Renal cortex interstitium (tissue), 11 donors: Measurements from ENCODE around the gene CRYGC. TPM values are rescaled to one million over a fixed set of nuclear protein-coding genes. Genes with fewer than 3 reads are reported as not detected.
"Not testable (repeated sequence)": the region's sequence is repeated elsewhere in the genome, so short reads cannot be mapped to it uniquely, and the experiment has no call there.

Experiments used
- DNase-seq, 11 donors: peaks; one replicate each; pipeline ENCODE4 v3.0.0-alpha.2; 2013; ENCODE audit warnings: low read depth in 9 of 11, low spot score in 4 of 11; ENCODE audit errors: extremely low read depth in 1 of 11
- polyA plus RNA-seq, 3 donors: library from polyadenylated mRNA; unstranded; fragments of 120-200 nt; gene quantifications; one replicate each; pipeline ENCODE4 v1.2.1, GENCODE V29; 2013; ENCODE audit not compliant: insufficient read length in 3 of 3

CRYGC gene
- polyA plus RNA-seq, 3 donors: not detected

DNA sequence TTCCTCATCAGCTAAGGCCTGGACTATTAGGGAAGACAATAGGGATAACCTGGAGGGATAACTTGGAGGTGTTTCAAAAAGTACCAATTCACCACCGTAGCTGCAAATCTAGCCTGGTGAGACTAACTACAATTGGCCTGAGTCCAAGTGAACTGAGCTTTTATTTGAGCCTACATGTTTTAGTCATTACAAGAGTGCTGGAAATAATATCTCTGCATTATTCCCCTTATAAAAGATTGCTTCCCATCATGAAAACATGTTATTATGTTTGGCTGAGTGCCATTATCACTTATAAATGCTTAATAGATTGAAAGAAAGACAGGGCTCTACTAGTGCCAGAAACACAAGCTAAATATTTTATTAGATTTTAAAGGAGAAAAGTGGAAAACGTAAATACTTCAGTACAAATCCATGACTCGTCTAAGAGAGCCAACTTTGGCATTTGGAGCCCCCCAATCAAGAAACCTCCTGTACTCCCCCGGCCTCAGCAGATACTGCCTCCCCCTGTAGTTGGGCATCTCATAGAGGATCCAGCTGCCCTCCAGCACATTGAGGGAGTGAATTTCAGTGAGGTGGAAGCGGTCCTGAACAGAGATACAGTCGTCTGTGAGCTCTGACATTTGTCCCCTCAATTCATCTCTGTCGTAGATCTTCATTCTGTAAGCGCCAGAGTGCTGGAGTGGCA, 12.8 kb upstream of the CRYGC start:
- peak in 1 of 11 donors; percentile 12 for DNase-seq

DNA sequence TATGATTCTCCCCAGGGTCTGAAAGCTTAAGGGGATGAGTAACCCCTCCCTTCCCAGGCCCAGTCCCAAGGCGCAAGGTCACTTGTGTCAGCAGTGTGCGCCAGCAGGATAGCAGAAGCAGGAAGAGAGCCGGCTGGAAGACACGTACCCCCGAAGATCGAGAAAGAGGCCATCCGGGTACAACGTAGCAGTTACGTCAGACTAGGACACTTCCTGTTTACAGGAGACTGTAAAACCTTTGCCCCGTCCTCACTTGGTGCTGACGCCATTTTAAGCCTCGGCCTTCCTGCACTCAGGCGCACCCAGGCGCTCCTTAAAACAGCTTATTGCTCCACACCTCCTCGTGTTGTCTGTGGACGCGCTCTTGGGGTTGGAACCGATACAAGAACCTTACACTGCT, 9.8 kb upstream of the CRYGC start:
- DNase-seq: no peak

DNA sequence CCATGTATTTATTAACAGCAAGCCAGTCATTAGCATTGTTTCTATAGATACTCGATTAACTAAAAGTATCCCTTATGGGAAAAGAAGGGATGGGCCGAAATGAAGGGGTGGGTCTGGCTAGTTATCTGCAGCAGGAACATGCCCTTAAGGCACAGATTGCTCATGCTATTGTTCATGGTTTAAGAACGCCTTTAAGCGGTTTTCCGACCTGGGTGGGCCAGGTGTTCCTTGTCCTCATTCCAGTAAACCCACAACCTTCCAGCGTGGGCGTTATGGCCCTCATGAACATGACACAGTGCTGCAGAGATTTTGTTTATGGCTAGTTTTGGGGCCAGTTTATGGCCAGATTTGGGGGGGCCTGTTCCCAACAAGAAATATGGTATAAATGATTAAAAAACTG, 8.7 kb upstream of the CRYGC start:
- not testable (repeated sequence) for DNase-seq

DNA sequence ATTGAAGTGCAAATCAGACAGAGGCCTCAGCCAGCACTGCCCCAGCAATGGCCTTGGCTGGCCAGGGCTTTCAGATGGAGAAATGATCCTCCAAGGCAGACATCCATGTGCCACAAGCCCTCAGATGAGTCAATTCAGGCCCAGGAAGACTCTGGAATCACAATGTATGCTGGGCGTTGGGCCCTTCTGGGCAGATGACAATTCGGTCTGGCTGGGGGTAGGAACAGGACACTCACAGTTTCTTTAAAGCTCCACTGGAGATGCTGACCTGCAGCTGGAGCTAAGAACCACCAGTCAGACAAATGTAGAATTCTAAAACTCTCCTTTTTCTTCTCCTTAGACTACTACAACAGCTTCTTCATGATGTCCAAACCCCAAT, 7.1 kb upstream of the CRYGC start:
- DNase-seq: no peak

DNA sequence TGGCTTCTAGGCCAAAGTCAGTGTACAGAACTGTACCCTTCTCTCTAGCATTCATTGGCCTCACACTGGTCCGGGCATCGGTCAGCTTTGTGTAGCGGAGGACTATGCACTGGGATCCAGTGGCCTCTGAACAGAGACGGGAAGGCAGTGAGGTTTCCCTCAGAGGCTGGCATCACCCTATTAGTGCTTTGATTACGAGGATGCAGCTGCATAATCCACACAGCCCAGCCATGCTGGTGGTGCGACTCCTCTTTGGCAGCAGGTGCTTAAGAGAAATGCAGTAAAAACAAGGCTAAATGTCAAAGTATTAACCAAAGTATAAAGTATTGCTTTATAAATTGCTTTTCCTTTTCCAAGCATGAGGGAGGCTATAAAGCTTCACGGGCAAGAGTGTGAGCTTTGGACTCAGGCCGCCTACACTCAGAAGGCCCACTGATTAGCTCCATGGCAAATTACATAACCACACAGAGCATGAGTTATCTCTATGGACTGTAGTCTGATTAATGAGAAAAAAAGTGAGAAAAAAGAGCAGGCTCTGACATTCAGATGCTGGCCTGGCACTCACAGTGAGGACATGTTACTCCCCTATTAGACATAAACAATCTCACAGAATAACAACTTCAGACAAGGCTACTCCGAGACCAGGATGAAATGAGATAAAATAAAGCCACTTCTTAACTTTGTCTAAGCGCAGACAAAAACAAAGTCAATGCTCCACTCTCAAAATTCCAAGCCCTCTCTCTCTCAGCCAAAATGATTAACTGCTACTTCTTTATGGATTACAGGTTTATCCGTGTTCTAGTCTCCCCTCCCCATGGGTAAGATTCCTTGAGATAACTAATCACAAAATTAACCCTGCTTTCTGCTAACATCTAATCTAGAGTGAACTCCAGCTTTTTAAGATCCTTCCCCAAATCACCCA, 6.4 kb upstream of the CRYGC start:
- DNase-seq: no peak

DNA sequence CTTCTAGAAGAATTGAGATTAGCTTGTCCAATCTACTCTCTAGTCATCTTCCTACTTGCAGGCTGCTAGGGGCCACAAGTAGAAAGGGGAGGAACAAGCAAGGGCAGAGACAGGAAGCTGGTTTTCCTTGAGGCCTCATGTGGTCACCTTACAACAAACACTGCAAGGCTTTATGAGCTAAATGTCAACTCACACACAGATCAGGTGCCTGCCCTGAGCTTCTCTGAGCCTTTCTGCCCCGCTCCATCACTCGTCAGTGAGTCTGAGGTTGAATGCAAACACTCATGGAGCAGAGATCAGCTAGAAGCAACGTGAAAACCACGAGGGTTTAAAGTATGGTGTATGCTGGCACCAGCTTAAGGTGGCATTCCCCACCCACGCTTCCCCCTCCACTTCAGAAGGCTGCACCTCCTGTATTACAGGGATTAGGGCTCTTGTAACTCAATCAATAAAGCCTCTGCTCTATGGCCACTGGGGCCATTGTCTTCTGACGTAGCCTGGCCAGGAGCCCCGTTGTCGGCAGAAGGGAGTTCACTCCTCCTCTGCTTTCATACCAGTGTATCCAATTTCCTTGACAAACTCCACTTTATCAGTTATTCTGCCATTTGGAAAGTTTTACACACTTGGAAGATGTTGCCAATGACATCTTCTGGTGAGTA, 5.4 kb upstream of the CRYGC start:
- no peak for DNase-seq

DNA sequence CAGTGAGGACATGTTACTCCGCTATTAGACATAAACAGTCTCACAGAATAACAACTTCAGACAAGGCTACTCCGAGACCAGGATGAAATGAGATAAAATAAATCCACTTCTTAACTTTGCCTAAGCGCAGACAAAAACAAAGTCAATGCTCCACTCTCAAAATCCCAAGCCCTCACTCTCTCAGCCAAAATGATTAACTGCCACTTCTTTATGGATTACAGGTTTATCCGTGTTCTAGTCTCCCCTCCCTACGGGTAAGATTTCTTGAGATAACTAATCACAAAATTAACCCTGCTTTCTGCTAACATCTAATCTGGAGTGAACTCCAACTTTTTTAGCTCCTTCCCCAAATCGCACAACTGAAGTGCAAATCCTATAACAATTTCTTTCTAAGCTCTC, 1.1 kb upstream of the CRYGC start:
- no peak for DNase-seq

DNA sequence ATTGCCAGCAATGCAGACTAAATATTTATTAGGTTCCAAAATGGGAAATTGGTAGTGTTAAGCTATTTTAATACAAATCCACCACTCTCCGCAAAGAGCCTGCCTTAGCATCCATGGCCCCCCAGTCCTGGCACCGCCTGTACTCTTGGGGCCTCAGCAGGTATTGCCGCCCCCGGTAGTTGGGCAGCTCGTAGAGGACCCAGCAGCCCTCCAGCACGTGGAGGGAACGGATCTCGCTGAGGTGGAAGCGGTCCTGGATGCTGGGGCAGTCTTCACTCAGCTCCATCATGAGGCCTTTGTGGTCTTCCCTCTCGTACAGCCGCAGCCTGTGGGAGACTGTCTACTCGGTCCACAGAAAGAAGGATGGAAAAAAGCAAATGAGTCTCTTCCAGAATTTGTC, 1.5 kb downstream of the CRYGC start:
- DNase-seq: no peak

DNA sequence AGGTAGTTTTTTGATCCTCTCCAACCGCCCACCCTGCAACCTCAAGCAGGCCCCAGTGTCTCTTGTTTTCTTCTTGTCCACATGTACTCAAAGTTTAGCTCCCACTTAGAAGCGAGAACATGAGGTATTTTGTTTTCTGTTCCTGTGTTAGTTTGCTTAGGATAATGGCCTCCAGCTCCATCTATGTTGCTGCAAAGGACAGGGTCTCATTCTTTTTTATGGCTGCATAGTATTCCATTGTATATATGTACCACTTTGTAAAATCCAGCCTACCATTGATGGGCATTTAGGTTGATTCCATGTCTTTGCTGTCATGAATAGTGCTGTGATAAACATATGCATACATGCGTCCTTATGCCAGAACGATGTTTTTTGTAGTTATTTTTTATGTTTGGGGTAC, 2.5 kb downstream of the CRYGC start:
- no peak for DNase-seq

DNA sequence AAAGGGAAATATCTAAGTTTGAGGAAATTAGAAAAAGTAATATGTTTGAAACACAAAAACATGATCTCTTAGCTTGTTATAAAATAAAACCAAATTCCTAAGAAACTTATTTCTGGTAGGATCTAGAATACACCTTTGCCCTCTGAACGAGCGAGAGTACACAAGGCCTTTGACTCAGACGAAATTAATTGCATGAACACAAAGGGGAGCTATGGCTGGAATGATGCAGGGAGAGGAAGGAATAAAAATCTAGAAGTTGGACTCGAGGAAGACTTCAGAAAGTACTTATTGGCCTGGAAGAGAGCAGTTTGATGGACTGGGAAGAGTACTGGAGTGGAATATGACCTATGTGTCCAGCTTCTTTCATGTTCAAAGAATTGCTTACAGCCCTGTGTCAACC, 4.4 kb downstream of the CRYGC start:
- DNase-seq: no peak

DNA sequence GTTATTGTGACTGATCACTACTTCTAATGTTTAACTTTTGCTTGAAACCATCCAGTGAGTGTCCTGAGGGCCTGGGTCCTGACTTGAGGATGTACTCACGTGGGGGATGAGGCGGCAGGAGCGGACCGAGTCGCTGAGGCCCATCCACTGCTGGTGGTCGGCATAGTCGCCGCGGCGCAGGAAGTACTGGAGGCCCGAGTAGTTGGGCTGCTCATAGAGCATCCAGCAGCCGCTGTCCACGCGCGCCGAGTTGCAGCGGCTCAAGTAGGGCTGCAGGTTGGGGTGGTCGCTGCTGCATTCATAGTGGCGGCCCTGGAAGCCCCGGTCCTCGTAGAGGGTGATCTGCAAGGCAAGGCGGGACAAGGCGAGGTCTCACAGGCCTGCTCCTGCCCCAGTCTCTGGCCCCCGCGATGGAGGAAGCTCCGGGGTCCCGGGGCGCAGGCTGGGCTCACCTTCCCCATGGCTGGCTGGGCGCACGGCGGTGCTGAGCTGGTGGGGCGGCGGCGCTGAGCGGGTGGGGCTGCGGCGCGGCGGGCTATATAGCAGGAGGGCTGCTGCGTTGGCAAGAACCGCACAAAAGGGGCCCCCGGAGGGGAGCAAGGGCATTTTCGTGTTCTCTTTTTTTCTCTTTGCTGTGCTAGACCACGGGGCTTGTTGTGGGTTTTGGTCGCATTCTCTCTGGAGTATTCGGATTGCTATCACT, 5.5 kb downstream of the CRYGC start, which contains the start of gene CRYGD:
TSS of gene CRYGD (minus strand) at position 512 of the 703 bp plus-strand sequence. CDS start at position 461, 51 bp downstream.
- not testable (repeated sequence) for DNase-seq

DNA sequence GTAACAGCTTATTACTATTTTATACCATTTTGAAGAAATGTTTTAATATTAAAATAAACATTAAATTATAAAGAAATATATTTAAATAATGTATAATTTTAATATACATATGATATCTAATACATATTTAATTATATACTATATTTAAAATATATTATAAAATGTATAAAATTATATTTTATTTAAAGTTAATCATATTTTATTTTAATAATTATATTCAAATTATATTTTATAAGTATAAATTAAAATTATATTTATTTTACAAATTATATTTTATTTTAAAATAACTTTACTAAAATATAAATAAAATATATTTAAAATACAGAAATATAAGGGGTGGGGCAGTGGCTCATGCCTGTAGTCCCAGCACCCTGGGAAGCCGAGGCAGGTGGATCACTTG, 7.4 kb downstream of the CRYGC start:
- DNase-seq: no peak

DNA sequence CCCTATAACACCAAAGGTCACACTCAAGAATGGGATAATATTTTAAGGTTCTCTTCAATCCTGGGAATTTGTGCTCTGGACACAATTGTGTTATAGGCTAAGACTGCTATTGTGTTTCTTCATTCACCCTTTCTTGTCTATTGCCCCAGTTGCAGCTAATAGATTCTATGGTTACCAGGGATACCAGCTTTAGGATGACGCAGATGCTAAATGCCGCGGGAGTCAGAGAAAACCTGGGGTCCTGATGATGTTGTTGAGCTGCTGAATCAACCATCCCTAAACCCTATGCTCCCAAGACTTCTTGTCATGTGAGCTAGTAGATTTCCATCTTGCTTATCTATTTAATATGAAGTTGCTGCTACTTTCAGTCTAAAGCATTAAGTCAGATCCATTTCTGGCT, 10.7 kb downstream of the CRYGC start:
- DNase-seq: no peak

DNA sequence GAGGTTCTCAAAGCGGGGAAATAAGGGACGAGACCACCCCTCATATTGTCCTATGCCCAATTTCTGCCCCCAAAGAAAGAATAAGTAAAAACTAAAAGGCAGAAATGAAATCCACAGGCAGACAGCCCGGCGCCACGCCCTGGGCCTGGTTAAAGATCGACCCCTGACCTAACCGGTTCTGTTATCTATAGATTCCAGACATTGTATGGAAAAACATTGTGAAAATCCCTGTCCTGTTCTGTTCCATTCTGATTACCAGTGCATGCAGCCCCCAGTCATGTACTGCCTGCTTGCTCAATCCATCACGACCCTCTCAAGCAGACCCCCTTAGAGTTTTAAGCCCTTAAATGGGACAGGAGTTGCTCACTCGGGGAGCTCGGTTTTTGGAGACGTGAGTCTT, 12.2 kb downstream of the CRYGC start:
- DNase-seq: not testable (repeated sequence)

DNA sequence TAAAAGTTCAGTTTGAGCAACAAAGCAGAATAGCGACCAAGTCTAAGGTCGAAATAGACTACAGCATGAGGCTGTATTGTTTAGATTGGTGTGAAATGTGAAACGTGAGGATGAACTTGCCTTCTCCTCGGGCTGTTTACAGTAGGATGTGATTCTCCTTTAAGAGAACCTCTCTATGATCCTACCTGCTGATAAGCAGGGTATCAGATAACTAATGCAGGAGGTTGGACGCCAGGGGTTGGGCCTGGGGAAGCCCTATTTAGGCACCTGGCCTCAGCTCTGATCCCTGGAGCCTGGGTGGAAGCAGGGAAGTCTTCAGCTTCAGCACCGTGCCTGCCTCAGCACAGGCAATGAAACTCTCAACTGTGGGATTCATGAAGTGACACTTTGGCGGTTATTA, 16.7 kb downstream of the CRYGC start:
- DNase-seq: no peak

DNA sequence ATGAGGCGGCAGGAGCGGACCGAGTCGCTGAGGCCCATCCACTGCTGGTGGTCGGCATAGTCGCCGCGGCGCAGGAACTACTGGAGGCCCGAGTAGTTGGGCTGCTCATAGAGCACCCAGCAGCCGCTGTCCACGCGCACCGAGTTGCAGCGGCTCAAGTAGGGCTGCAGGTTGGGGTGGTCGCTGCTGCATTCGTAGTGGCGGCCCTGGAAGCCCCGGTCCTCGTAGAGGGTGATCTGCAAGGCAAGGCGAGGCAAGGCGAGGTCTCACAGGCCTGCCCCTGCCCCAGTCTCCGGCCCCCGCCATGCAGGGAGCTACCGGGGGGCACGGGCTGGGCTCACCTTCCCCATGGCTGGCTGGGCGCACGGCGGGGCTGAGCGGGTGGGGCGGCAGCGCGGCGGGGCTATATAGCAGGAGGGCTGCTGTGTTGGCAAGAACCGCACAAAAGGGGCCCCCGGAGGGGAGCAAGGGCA, 17.3 kb downstream of the CRYGC start:
- DNase-seq: not testable (repeated sequence)

DNA sequence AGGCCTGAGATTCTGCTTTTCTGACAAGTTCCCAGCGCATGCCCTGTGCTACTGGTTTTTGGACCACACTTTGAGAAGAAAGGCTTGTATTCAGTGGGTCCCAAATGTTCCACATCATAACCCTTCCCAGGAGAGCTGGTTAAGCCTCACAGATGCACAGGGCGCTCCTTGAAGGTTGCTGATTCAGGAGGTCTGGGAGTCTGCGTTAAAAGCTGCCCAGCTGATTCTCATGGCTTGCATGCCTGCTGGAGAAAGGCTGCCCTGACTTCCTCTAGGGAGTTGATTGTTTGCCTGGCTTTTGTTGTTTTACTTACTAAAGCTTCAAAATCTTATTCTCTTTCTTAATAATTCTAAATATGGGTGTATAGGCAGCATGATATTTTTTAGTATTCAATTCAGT, 26.0 kb downstream of the CRYGC start:
- no peak for DNase-seq

DNA sequence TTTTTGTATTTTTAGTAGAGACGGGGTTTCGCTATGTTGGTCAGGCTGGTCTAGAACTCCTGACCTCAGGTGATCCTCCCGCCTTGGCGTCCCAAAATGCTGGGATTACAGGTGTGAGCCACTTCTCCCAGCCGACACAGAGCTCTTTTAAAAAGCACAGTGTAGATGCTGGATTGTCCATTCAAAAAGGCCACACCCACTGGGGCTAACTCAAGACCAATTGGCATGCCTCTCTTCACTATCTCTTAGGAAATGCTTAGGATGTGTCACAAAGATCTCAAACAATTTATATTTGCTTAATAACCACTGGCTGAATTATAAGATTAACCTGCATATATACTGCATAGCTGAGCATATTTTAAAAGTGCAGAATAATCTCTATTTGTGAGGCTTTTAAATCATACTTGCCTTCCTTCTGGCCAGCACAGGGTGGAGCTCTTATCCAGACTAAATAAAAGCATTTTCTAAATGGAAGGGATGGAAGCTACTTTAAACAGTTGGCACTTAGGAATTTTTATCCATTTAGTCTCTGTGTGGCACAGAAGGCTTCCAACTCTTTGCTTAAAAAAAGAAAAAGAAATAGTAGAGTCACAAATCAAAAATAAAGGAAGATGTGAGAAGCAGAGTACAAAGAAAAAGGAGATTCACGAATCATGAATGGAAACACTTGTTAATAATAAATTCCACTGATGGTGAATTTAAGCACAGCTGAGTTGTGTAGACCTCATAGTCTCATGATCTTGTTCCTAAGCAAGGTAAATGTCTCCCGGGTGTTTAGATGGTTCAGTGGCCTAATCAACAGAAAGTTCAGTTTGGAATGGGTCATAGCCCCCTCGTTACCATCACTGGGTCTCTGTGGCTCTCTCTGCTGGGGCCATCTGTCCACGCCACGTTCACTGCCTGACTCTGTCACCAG, 27.7 kb downstream of the CRYGC start:
- no peak for DNase-seq
